Muscle layer of colon (tissue), 2 donors: ENCODE measurements around the gene IFITM1.
"Not testable (repeated sequence)": the region's sequence is repeated elsewhere in the genome, so short reads cannot be mapped to it uniquely, and the experiment has no call there.

ENCODE experiments used
- H3K27ac ChIP-seq: one replicate; pipeline ENCODE4 v1.7.0; 2013; ENCODE audit warnings: low read depth, mild to moderate bottlenecking, low read length, moderate library complexity
- H3K27me3 ChIP-seq, 2 donors: one replicate each; pipeline ENCODE4 v1.7.0; 2013; ENCODE audit warnings: low read length in 2 of 2, mild to moderate bottlenecking in 2 of 2; ENCODE audit not compliant: insufficient read depth in 2 of 2, control insufficient read depth in 1 of 2
- H3K36me3 ChIP-seq: one replicate; pipeline ENCODE4 v1.7.0; 2013; ENCODE audit warnings: mild to moderate bottlenecking, low read length; ENCODE audit not compliant: insufficient read depth
- H3K4me1 ChIP-seq: one replicate; pipeline ENCODE4 v1.7.0; 2013; ENCODE audit warnings: mild to moderate bottlenecking, low read length; ENCODE audit not compliant: insufficient read depth
- H3K4me3 ChIP-seq, 2 donors: one replicate each; pipeline ENCODE4 v1.7.0; 2013; ENCODE audit warnings: low read length in 2 of 2, low read depth in 1 of 2, mild to moderate bottlenecking in 1 of 2, moderate library complexity in 1 of 2
- H3K9ac ChIP-seq: one replicate; pipeline ENCODE4 v1.7.0; 2013; ENCODE audit warnings: low read length
- H3K9me3 ChIP-seq: one replicate; pipeline ENCODE4 v1.7.0; 2013; ENCODE audit warnings: mild to moderate bottlenecking, low read length
- donor health status: abdominal sarcoma.
- donor health status: Adenocarcinoma of cecum.

IFITM1 gene

GRCh38 chr11:362642-363442, 49.0 kb downstream of the IFITM1 start:
- H3K27ac ChIP-seq, result no peak overlapping the region
- no peaks in the 10 kb centered on the region for H3K36me3 ChIP-seq
- peaks cover 6% of the 10 kb centered on the region for H3K4me1 ChIP-seq
- no peak overlapping the region for H3K4me3 ChIP-seq
- H3K27me3 ChIP-seq, result peaks cover 16 to 46% of the 10 kb centered on the region in 2 donors
- H3K9me3 ChIP-seq, result no peaks in the 10 kb centered on the region
- H3K9ac ChIP-seq, result no peak overlapping the region

DNA sequence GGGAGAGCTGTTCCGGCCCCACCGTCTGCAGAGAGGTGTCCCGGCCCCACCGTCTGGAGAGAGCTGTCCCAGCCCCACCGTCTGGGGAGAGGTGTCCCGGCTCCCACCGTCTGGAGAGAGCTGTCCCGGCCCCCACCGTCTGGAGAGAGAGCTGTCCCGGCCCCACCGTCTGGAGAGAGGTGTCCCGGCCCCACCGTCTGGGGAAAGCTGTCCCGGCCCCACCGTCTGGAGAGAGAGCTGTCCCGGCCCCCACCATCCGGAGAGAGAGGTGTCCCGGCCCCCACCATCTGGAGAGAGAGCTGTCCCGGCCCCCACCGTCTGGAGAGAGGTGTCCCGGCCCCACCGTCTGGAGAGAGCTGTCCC, 49.6 kb downstream of the IFITM1 start:
- not testable (repeated sequence) for H3K36me3 ChIP-seq, H3K9me3 ChIP-seq, H3K27ac ChIP-seq, H3K4me3 ChIP-seq, H3K9ac ChIP-seq, H3K4me1 ChIP-seq
- peaks cover 21 to 52% of the 10 kb centered on the region in 2 donors for H3K27me3 ChIP-seq

GRCh38 chr11:363948-364761, 50.3 kb downstream of the IFITM1 start:
- no peak overlapping the region for H3K4me3 ChIP-seq
- H3K9ac ChIP-seq, result no peak overlapping the region
- no peak overlapping the region for H3K27ac ChIP-seq
- H3K9me3 ChIP-seq, result no peaks in the 10 kb centered on the region
- H3K4me1 ChIP-seq, result no peaks in the 10 kb centered on the region
- no peaks in the 10 kb centered on the region for H3K36me3 ChIP-seq
- H3K27me3 ChIP-seq, result peaks cover 24 to 54% of the 10 kb centered on the region in 2 donors
